Activated naive CD4-positive, alpha-beta T cell treated with anti-CD3 and anti-CD28 coated beads, Interleukin-2, amount 10 ng/mL, durations not matched to agents 7 days and 5 days (primary cell): ENCODE results near the gene LMBRD2.
A peak's percentile ranks its signal among the peaks of the same experiment; 100 is the strongest.
"Not testable (repeated sequence)": the region's sequence is repeated elsewhere in the genome, so short reads cannot be mapped to it uniquely, and the experiment has no call there.

Experiments
- CTCF ChIA-PET: fragments of 350-600 bp; sonication (Branson Sonifier 250); formaldehyde crosslinking; loops from one replicate; lab custom pipeline; 2021; ENCODE audit warnings: antibody characterized with exemption; lab: Charles Lee
- DNase-seq: peaks from one replicate; pipeline ENCODE4 v3.0.0-alpha.2; 2020
- H3K27ac Mint-ChIP-seq: one replicate; pipeline ENCODE4 v1.8.0; 2021; ENCODE audit warnings: mild to moderate bottlenecking, moderate library complexity, mixed read lengths
- H3K27me3 Mint-ChIP-seq: one replicate; pipeline ENCODE4 v1.8.0; 2021; ENCODE audit warnings: mild to moderate bottlenecking, mixed read lengths
- H3K36me3 Mint-ChIP-seq: one replicate; pipeline ENCODE4 v1.8.0; 2021; ENCODE audit warnings: mixed read lengths
- H3K4me1 Mint-ChIP-seq: one replicate; pipeline ENCODE4 v1.8.0; 2021; ENCODE audit warnings: mixed read lengths
- H3K4me3 Mint-ChIP-seq: one replicate; pipeline ENCODE4 v1.8.0; 2021; ENCODE audit warnings: mild to moderate bottlenecking, moderate library complexity, mixed read lengths
- H3K9me3 Mint-ChIP-seq: one replicate; pipeline ENCODE4 v1.8.0; 2021; ENCODE audit warnings: mixed read lengths

The LMBRD2 gene

GRCh38 chr5:36151434-36152323 lies at the start of gene LMBRD2, which contains the start of gene SKP2:
Gene LMBRD2 (minus strand): TSS chr5:36151887. CDS start chr5:36143349, 8,538 bp downstream.
Gene SKP2 (plus strand): TSS chr5:36152111. CDS start chr5:36152263, 152 bp downstream.
- Mint-ChIP-seq H3K27me3 (no peaks in the 10 kb centered on the region), H3K27ac (peak within 1 kb of the TSS; percentile 93), H3K9me3 (no peaks in the 10 kb centered on the region), H3K36me3 (peaks cover 49% of the 10 kb centered on the region), H3K4me3 (peak within 1 kb of the TSS; percentile 94), H3K4me1 (peaks cover 67% of the 10 kb centered on the region)
- CTCF ChIA-PET: interaction anchor here (0.8 to 1.9 kb wide), 5 partner anchors 10 to 90 kb away, joined by 3 to 7 read pairs (median 4); partner anchors contain the start of gene NADK2
- peak; percentile 99 for DNase-seq

- DNase-seq: no peak
- H3K27ac Mint-ChIP-seq: no peak overlapping the region
- H3K36me3 Mint-ChIP-seq: peaks cover 18% of the 10 kb centered on the region
- no peaks in the 10 kb centered on the region for H3K27me3 Mint-ChIP-seq
- CTCF ChIA-PET: no interaction called here
- no peaks in the 10 kb centered on the region for H3K9me3 Mint-ChIP-seq
- H3K4me1 Mint-ChIP-seq: no peaks in the 10 kb centered on the region
- no peak overlapping the region for H3K4me3 Mint-ChIP-seq
Measured at GRCh38 chr5:36200513-36200912, 48.8 kb upstream of the LMBRD2 start.

- no peak overlapping the region for H3K27ac Mint-ChIP-seq
- H3K9me3 Mint-ChIP-seq: no peaks in the 10 kb centered on the region
- no peak overlapping the region for H3K4me3 Mint-ChIP-seq
- H3K36me3 Mint-ChIP-seq: peaks cover 19% of the 10 kb centered on the region
- CTCF ChIA-PET: no interaction called here
- DNase-seq: no peak
- no peaks in the 10 kb centered on the region for H3K27me3 Mint-ChIP-seq
- no peaks in the 10 kb centered on the region for H3K4me1 Mint-ChIP-seq
Measured at GRCh38 chr5:36199620-36200019, 47.9 kb upstream of the LMBRD2 start.

GRCh38 chr5:36198783-36199182 lies 47.1 kb upstream of the LMBRD2 start:
- H3K4me1 Mint-ChIP-seq, H3K27ac Mint-ChIP-seq, H3K9me3 Mint-ChIP-seq, CTCF ChIA-PET, H3K27me3 Mint-ChIP-seq, H3K4me3 Mint-ChIP-seq, DNase-seq: not testable (repeated sequence)
- H3K36me3 Mint-ChIP-seq: peaks cover 20% of the 10 kb centered on the region

GRCh38 chr5:36198281-36198680 lies 46.6 kb upstream of the LMBRD2 start:
- CTCF ChIA-PET: no interaction called here
- Mint-ChIP-seq H3K27me3 (no peaks in the 10 kb centered on the region), H3K4me3 (no peak overlapping the region), H3K4me1 (no peaks in the 10 kb centered on the region), H3K9me3 (no peaks in the 10 kb centered on the region), H3K27ac (no peak overlapping the region), H3K36me3 (peaks cover 22% of the 10 kb centered on the region)
- DNase-seq: no peak

GRCh38 chr5:36193746-36194145 lies 42.1 kb upstream of the LMBRD2 start:
- Mint-ChIP-seq H3K27ac (no peak overlapping the region), H3K4me3 (no peak overlapping the region), H3K4me1 (no peaks in the 10 kb centered on the region), H3K9me3 (peaks cover 5% of the 10 kb centered on the region), H3K36me3 (peaks cover 57% of the 10 kb centered on the region), H3K27me3 (no peaks in the 10 kb centered on the region)
- no peak for DNase-seq
- CTCF ChIA-PET: no interaction called here

GRCh38 chr5:36184408-36184807 lies 32.7 kb upstream of the LMBRD2 start:
- peaks cover 15% of the 10 kb centered on the region for H3K9me3 Mint-ChIP-seq
- H3K4me1 Mint-ChIP-seq, H3K27me3 Mint-ChIP-seq, H3K27ac Mint-ChIP-seq, H3K4me3 Mint-ChIP-seq, CTCF ChIA-PET, DNase-seq: not testable (repeated sequence)
- peaks cover 74% of the 10 kb centered on the region for H3K36me3 Mint-ChIP-seq

GRCh38 chr5:36181774-36182173 lies 30.1 kb upstream of the LMBRD2 start:
- no peak overlapping the region for H3K27ac Mint-ChIP-seq
- no peak overlapping the region for H3K4me3 Mint-ChIP-seq

GRCh38 chr5:36180556-36181350 lies 29.1 kb upstream of the LMBRD2 start:
- no peak overlapping the region for H3K27ac Mint-ChIP-seq
- H3K27me3 Mint-ChIP-seq: no peaks in the 10 kb centered on the region
- CTCF ChIA-PET: no interaction called here
- H3K4me1 Mint-ChIP-seq: no peaks in the 10 kb centered on the region
- peaks cover 57% of the 10 kb centered on the region for H3K36me3 Mint-ChIP-seq
- no peak overlapping the region for H3K4me3 Mint-ChIP-seq
- DNase-seq: no peak
- peaks cover 3% of the 10 kb centered on the region for H3K9me3 Mint-ChIP-seq

More at GRCh38 chr5:36181774-36182173, 30.1 kb upstream of the LMBRD2 start:
- DNase-seq: no peak
- H3K36me3 Mint-ChIP-seq: peaks cover 64% of the 10 kb centered on the region
- H3K9me3 Mint-ChIP-seq: peaks cover 3% of the 10 kb centered on the region
- CTCF ChIA-PET: interaction anchor here (0.6 kb wide), 1 partner anchor 335 kb away, joined by 3 read pairs; no protein-coding TSS in a partner anchor
- H3K4me1 Mint-ChIP-seq: no peaks in the 10 kb centered on the region
- H3K27me3 Mint-ChIP-seq: no peaks in the 10 kb centered on the region

- H3K4me1 Mint-ChIP-seq: no peaks in the 10 kb centered on the region
- no peaks in the 10 kb centered on the region for H3K27me3 Mint-ChIP-seq
- no peak for DNase-seq
- peaks cover 56% of the 10 kb centered on the region for H3K36me3 Mint-ChIP-seq
- peaks cover 2% of the 10 kb centered on the region for H3K9me3 Mint-ChIP-seq
- H3K27ac Mint-ChIP-seq: no peak overlapping the region
- CTCF ChIA-PET: no interaction called here
- no peak overlapping the region for H3K4me3 Mint-ChIP-seq
Measured at GRCh38 chr5:36179950-36180349, 28.3 kb upstream of the LMBRD2 start.

- no peaks in the 10 kb centered on the region for H3K9me3 Mint-ChIP-seq
- no peaks in the 10 kb centered on the region for H3K4me1 Mint-ChIP-seq
- no peak overlapping the region for H3K4me3 Mint-ChIP-seq
- H3K36me3 Mint-ChIP-seq: peaks cover 58% of the 10 kb centered on the region
- no peaks in the 10 kb centered on the region for H3K27me3 Mint-ChIP-seq
- CTCF ChIA-PET: interaction anchor here (0.7 to 1.1 kb wide), 3 partner anchors 24 to 127 kb away, joined by 3 to 5 read pairs (median 3); no protein-coding TSS in a partner anchor
- DNase-seq: no peak
- H3K27ac Mint-ChIP-seq: no peak overlapping the region
Measured at GRCh38 chr5:36178524-36178890, 26.8 kb upstream of the LMBRD2 start.

- no peak for DNase-seq
- Mint-ChIP-seq H3K9me3 (no peaks in the 10 kb centered on the region), H3K4me3 (no peak overlapping the region), H3K36me3 (peaks cover 59% of the 10 kb centered on the region), H3K27ac (no peak overlapping the region), H3K27me3 (no peaks in the 10 kb centered on the region), H3K4me1 (no peaks in the 10 kb centered on the region)
- CTCF ChIA-PET: interaction anchor here (0.7 to 1.1 kb wide), 3 partner anchors 24 to 128 kb away, joined by 3 to 5 read pairs (median 3); no protein-coding TSS in a partner anchor
Measured at GRCh38 chr5:36177715-36178523, 26.2 kb upstream of the LMBRD2 start.

- peaks cover 56% of the 10 kb centered on the region for H3K36me3 Mint-ChIP-seq
- H3K4me1 Mint-ChIP-seq: no peaks in the 10 kb centered on the region
- H3K9me3 Mint-ChIP-seq: no peaks in the 10 kb centered on the region
- no peak overlapping the region for H3K4me3 Mint-ChIP-seq
- CTCF ChIA-PET: no interaction called here
- H3K27ac Mint-ChIP-seq: no peak overlapping the region
- no peak for DNase-seq
- H3K27me3 Mint-ChIP-seq: no peaks in the 10 kb centered on the region
Measured at GRCh38 chr5:36177154-36177553, 25.5 kb upstream of the LMBRD2 start.
